T-helper 22 cell (primary cell): ENCODE data around the gene OR51T1.

Source experiments
- DNase-seq: peaks from one replicate; pipeline ENCODE4 v3.0.0-alpha.2; 2020; ENCODE audit warnings: low read depth

OR51T1 gene

GRCh38 chr11:4926608-4927007 is 44.9 kb downstream of the OR51T1 start:
- no peak for DNase-seq
